Thoracic aorta (tissue), 2 donors: ENCODE data around the gene NDRG2. TPM values are rescaled to one million over a fixed set of nuclear protein-coding genes. Genes with fewer than 3 reads are reported as not detected.
A peak's percentile ranks its signal among the peaks of the same experiment; 100 is the strongest.

Source experiments
- ATAC-seq: fragments of 150-250 bp; one replicate; pipeline ENCODE4 v1.8.0; 2017; ENCODE audit warnings: low read depth; ENCODE audit not compliant: insufficient number of reproducible peaks, low FRiP score
- DNase-seq: peaks from one replicate; pipeline ENCODE4 v3.0.0-alpha.2; 2020; ENCODE audit warnings: low spot score
- H3K27ac ChIP-seq, 2 donors: fragments of 200-600 bp; sonication (generic); 1 replicate in 1 of 2; 2 replicates in 1 of 2; pipeline ENCODE4 v1.5.1; 2016; ENCODE audit warnings: mild to moderate bottlenecking in 2 of 2, moderate library complexity in 2 of 2
- H3K27me3 ChIP-seq: fragments of 200-600 bp; sonication (generic); replicated peaks from 2 replicates; pipeline ENCODE4 v1.6.0; 2016; ENCODE audit warnings: mild to moderate bottlenecking; ENCODE audit not compliant: insufficient read depth
- H3K36me3 ChIP-seq: fragments of 200-600 bp; sonication (generic); one replicate; pipeline ENCODE4 v1.5.1; 2016
- H3K4me1 ChIP-seq, 2 donors: fragments of 200-600 bp; sonication (generic); 1 replicate in 1 of 2; 2 replicates in 1 of 2; pipeline versions ENCODE4 v1.5.1 to v1.6.0; 2016; ENCODE audit warnings: low read depth in 2 of 2, mild to moderate bottlenecking in 1 of 2; ENCODE audit not compliant: control insufficient read depth in 1 of 2
- H3K4me3 ChIP-seq: fragments of 200-600 bp; sonication (generic); 2 replicates; pipeline ENCODE4 v1.5.1; 2016; ENCODE audit warnings: mild to moderate bottlenecking
- H3K9me3 ChIP-seq: fragments of 200-600 bp; sonication (generic); 2 replicates; pipeline ENCODE4 v1.5.1; 2016
- total RNA-seq, 2 donors: library from RNA; depleted of rRNA; stranded (reverse); fragments of >200 nt; gene quantifications; one replicate each; pipeline versions ENCODE4 v1.1.0 to v1.2.3, GENCODE V29; 2016
- TF ChIP-seq, protein P1 (sequence below): fragments of 200-600 bp; sonication (generic); IDR thresholded peaks from one replicate; pipeline ENCODE4 v1.5.1; 2019; ENCODE audit warnings: antibody characterized with exemption

The NDRG2 gene
- total RNA-seq, 2 donors from 2014 or later = 139 TPM

DNA sequence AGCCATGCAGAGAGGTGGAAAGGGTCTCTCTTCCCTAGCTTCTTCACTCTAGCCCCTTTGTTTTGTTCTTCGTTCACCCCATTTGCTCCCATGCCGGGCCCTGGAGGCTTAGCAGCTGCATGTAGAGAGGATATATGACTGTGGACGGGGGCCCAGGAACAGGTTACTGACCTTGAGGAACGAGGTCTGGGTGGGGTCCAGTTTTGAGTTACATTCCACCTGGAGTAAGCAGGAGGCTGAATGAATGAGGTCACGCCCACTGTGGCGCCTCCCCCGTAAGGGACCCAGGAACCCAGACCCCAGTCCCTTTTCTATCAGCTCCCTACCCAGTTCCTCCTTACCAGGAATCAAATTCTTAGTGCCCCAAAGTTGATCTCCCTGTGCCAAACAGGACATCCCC, 6.6 kb downstream of the NDRG2 start:
- H3K36me3 ChIP-seq = peaks cover 39% of the 10 kb centered on the region
- no peak overlapping the region for H3K4me3 ChIP-seq
- TF ChIP-seq, protein P1, sequence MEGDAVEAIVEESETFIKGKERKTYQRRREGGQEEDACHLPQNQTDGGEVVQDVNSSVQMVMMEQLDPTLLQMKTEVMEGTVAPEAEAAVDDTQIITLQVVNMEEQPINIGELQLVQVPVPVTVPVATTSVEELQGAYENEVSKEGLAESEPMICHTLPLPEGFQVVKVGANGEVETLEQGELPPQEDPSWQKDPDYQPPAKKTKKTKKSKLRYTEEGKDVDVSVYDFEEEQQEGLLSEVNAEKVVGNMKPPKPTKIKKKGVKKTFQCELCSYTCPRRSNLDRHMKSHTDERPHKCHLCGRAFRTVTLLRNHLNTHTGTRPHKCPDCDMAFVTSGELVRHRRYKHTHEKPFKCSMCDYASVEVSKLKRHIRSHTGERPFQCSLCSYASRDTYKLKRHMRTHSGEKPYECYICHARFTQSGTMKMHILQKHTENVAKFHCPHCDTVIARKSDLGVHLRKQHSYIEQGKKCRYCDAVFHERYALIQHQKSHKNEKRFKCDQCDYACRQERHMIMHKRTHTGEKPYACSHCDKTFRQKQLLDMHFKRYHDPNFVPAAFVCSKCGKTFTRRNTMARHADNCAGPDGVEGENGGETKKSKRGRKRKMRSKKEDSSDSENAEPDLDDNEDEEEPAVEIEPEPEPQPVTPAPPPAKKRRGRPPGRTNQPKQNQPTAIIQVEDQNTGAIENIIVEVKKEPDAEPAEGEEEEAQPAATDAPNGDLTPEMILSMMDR = no peak
- H3K27me3 ChIP-seq = no peaks in the 10 kb centered on the region
- no peaks in the 10 kb centered on the region for H3K9me3 ChIP-seq
- peaks cover 0 to 11% of the 10 kb centered on the region in 2 donors for H3K4me1 ChIP-seq
- no peak overlapping the region for H3K27ac ChIP-seq
- DNase-seq (no peak), ATAC-seq (no peak)

DNA sequence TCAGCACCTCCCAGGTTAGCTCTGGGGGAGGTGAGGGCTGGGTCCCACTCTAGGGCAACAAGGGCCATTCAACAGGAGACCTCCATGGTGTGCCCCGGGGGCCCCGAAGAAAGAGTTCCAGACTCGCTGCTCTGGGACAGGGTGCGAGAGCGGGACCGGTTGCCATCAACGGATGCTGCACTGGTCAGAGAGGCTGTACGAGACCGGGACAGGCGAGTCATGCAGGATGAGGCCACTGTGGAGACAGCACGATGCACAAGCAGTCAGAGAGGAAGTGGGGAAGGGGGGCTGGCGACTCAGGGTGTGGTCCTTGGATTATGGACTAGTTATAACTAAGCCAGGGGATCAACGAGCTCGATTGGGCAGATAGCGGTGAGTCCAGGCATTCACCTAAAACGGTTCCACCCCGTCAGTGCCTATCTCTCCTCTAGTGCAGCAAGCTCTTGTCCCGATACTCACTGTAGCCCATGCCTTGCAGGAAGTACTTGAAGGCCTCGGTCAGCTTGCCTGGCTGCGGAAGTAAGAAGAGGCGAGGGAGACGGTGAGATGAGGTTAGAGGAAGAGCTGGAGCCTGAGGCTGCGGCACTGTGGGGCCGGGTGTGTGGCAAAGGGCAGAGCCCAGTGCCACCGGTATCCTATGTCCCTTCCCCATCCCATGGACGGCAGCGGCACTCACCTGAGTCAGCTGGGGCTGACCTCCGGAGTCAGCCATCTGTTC, 7.2 kb downstream of the NDRG2 start:
- H3K27ac ChIP-seq = no peak overlapping the region
- H3K27me3 ChIP-seq = no peaks in the 10 kb centered on the region
- H3K4me1 ChIP-seq = peaks cover 0 to 5% of the 10 kb centered on the region in 2 donors
- no peak overlapping the region for H3K4me3 ChIP-seq
- DNase-seq (no peak), ATAC-seq (no peak)
- peaks cover 39% of the 10 kb centered on the region for H3K36me3 ChIP-seq
- no peaks in the 10 kb centered on the region for H3K9me3 ChIP-seq
- TF ChIP-seq, protein P1 = no peak

DNA sequence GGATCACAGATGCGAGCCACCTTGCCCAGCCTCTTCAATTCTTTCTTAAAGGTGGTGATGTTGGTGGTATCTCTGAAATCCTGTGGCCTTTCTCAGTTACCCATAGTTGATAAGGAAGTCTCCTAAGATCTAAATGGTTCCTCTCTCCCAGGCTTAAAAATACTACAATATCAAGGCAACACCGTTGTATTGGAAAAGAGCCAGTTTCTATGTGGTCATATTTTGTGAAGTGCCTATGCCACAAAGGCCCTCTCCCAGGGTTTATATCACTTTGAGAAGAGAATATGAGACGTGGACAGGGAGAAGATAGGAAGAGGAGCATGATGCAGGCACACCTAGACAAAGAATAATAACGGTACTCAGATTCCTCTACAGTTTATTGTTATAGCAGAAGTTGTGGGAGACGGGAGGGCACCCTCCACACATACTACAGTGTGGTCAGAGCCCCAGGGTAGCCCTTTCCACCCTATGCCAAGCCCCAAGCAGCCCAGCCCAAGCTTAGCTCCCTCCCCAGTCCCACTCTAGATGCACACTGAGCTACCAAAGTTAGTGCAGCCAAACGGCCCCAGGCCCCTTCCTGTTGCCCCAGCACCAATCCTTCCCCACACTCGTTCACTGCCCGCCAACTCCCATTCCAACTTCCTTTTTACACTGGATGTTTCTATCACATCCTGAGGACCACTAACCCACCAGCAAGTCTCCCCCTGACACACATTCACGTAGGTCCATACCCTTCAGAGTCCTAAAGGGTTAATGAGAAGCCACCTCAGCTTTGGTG, 8.3 kb downstream of the NDRG2 start:
- Histone ChIP-seq H3K9me3 (no peaks in the 10 kb centered on the region), H3K36me3 (peaks cover 37% of the 10 kb centered on the region), H3K4me3 (no peak overlapping the region), H3K27ac (no peak overlapping the region), H3K27me3 (no peaks in the 10 kb centered on the region), H3K4me1 (no peaks in the 10 kb centered on the region)
- ATAC-seq (no peak), DNase-seq (no peak)
- TF ChIP-seq, protein P1 = no peak

DNA sequence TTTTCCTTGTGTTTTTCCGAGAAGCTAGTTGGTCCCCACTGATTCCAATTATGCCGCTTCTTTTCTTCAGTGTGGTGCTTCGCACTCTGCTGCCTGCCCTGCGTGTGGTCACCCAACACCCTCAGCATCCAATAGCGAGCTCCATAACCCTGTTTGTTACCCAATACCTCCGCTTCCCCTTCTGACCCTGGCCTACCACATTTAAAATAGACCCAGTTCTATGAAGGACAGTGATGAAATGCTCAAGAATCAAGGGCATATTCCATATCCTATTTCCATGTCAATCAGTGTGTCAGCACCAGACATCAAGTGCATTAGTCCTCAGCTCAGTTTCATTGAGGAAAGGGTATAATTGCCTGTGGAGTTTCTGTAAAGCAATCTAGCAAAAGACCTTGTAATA, 9.5 kb downstream of the NDRG2 start:
- DNase-seq (no peak), ATAC-seq (no peak)
- Histone ChIP-seq H3K4me3 (no peak overlapping the region), H3K4me1 (no peaks in the 10 kb centered on the region), H3K9me3 (no peaks in the 10 kb centered on the region), H3K27me3 (no peaks in the 10 kb centered on the region), H3K27ac (no peak overlapping the region), H3K36me3 (peaks cover 24% of the 10 kb centered on the region)
- TF ChIP-seq, protein P1 = no peak

DNA sequence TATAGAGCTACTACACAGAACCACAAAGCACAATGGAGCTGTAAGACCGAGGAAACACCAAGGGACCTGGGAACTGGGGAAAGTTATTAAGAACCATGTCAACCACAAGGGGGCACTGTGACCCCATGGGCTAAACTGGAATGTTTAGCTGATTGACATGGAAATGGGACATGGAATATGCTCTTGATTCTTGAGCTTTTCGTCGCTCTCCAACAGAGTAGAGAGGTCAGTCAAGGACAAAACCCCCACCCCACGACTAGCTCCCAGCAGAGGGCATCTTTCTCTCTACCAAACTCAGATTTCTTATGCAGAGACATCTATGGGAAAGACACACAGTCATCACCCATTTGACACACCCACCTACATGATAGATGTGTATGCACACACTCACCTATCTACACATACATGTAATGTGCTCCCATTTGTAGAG, 10.1 kb downstream of the NDRG2 start:
- H3K4me1 ChIP-seq = no peaks in the 10 kb centered on the region
- peak; percentile 88 for ATAC-seq
- H3K27me3 ChIP-seq = no peaks in the 10 kb centered on the region
- TF ChIP-seq, protein P1 = peak; percentile 95
- no peaks in the 10 kb centered on the region for H3K9me3 ChIP-seq
- H3K36me3 ChIP-seq = peaks cover 24% of the 10 kb centered on the region
- no peak overlapping the region for H3K4me3 ChIP-seq
- peak; percentile 47 for DNase-seq
- no peak overlapping the region for H3K27ac ChIP-seq
